GM18498 (cell line): ENCODE results near the gene CCR7.

ENCODE experiments used
- ATAC-seq: cut with Tn5 transposase; IDR thresholded peaks from one replicate; pipeline ENCODE4 v1.9.1; 2021; ENCODE audit warnings: mild to moderate bottlenecking, moderate library complexity; ENCODE audit not compliant: unreplicated experiment

The CCR7 gene

GRCh38 chr17:40522250-40522960 is 42.9 kb downstream of the CCR7 start:
- ATAC-seq, result no peak

GRCh38 chr17:40520991-40521453 is 44.2 kb downstream of the CCR7 start:
- ATAC-seq, result no peak

- ATAC-seq, result no peak
These were observed 46.0 kb downstream of the CCR7 start for GRCh38 chr17:40519089-40519775.

GRCh38 chr17:40518401-40519088 is 46.7 kb downstream of the CCR7 start:
- ATAC-seq, result no peak

GRCh38 chr17:40517981-40518380 is 47.3 kb downstream of the CCR7 start:
- ATAC-seq, result no peak

- ATAC-seq, result no peak
These were observed 48.0 kb downstream of the CCR7 start for GRCh38 chr17:40517286-40517662.

- peak; percentile 74 for ATAC-seq
These were observed 48.5 kb downstream of the CCR7 start for GRCh38 chr17:40516581-40517285.

GRCh38 chr17:40515491-40516041 is 49.7 kb downstream of the CCR7 start:
- ATAC-seq, result no peak

- ATAC-seq, result no peak
These were observed 50.3 kb downstream of the CCR7 start for GRCh38 chr17:40515011-40515410.

- no peak for ATAC-seq
These were observed 51.0 kb downstream of the CCR7 start for GRCh38 chr17:40514013-40514875.

- no peak for ATAC-seq
These were observed 53.5 kb downstream of the CCR7 start for GRCh38 chr17:40511667-40512220.

GRCh38 chr17:40511136-40511535 is 54.1 kb downstream of the CCR7 start:
- ATAC-seq, result no peak

GRCh38 chr17:40510328-40510648 is 55.0 kb downstream of the CCR7 start:
- no peak for ATAC-seq

- ATAC-seq, result no peak
These were observed 55.5 kb downstream of the CCR7 start for GRCh38 chr17:40509626-40510327.

GRCh38 chr17:40506786-40507185 is 58.5 kb downstream of the CCR7 start:
- ATAC-seq, result no peak
